ENCODE measurements around the gene OAT. TPM values are rescaled to one million over a fixed set of nuclear protein-coding genes. Genes with fewer than 3 reads are reported as not detected.

The OAT gene
- total and polyA plus RNA-seq, 2 experiments from 2014 or later, result 232 to 263 TPM

- Histone ChIP-seq H3K9ac (no peak overlapping the region), H3K9me3 (ENCODE audit: low read depth) (no peaks in the 10 kb centered on the region), H4K20me1 (ENCODE audit: insufficient read depth) (peaks cover 17% of the 10 kb centered on the region; the same call in 1 of the 2 replicates), H3K4me1 (ENCODE audit: insufficient read depth) (peaks cover 30% of the 10 kb centered on the region), H3K36me3 (ENCODE audit: low read depth) (0 out of 2 replicates have a peak, but pooled peaks cover 16% of the 10 kb centered on the region), H3K9me2 (ENCODE audit: insufficient read depth) (no peaks in the 10 kb centered on the region), H2AFZ (no peak overlapping the region), H3F3A (ENCODE audit: insufficient read depth) (peaks cover 21% of the 10 kb centered on the region), H3K79me2 (ENCODE audit: insufficient read depth) (peaks cover 83% of the 10 kb centered on the region), H3K27me3 (replicated peaks; ENCODE audit: insufficient read depth) (no peaks in the 10 kb centered on the region), H3K4me2 (ENCODE audit: unreplicated experiment) (peak overlapping the region; percentile 84), H3K4me3 (no peak overlapping the region), H3K27ac (peak overlapping the region; percentile 1; the same call in 1 of the 2 replicates)
- 51 to 54% methylated on average over 2 of the region's 2 CpGs for WGBS, 2 experiments (ENCODE audit: low coverage in 1 of 2, low lambda C conversion rate in 2 of 2, missing lambda C conversion rate in 2 of 2)
- in situ Hi-C loops (cut with MboI), result no loop called here
- no peak for DNase-seq
- TF ChIP-seq EZH2 (IDR thresholded peaks at IDR 0.05; ENCODE audit: insufficient read depth, poor library complexity, severe bottlenecking) (no peak), EZH2phosphoT487 (IDR thresholded peaks at IDR 0.05; ENCODE audit: insufficient read depth, low read depth) (no peak)
Observed at GRCh38 chr10:124415210-124415609, 3.5 kb downstream of the OAT start.

- Histone ChIP-seq H3K27ac (peak overlapping the region; percentile 63), H3K27me3 (replicated peaks; ENCODE audit: insufficient read depth) (no peaks in the 10 kb centered on the region), H3F3A (ENCODE audit: insufficient read depth) (peaks cover 27% of the 10 kb centered on the region), H4K20me1 (ENCODE audit: insufficient read depth) (peaks cover 17% of the 10 kb centered on the region; the same call in 1 of the 2 replicates), H3K9ac (peak overlapping the region; percentile 14; the same call in 1 of the 2 replicates), H3K79me2 (ENCODE audit: insufficient read depth) (peaks cover 94% of the 10 kb centered on the region), H3K4me2 (ENCODE audit: unreplicated experiment) (no peak overlapping the region), H2AFZ (no peak overlapping the region), H3K36me3 (ENCODE audit: low read depth) (peaks cover 26% of the 10 kb centered on the region; the same call in 1 of the 2 replicates), H3K4me1 (ENCODE audit: insufficient read depth) (peaks cover 36% of the 10 kb centered on the region), H3K9me3 (ENCODE audit: low read depth) (no peaks in the 10 kb centered on the region), H3K9me2 (ENCODE audit: insufficient read depth) (no peaks in the 10 kb centered on the region), H3K4me3 (0 out of 2 replicates have a peak overlapping the region, but pooled peaks have one; percentile 11)
- TF ChIP-seq EZH2 (IDR thresholded peaks at IDR 0.05; ENCODE audit: insufficient read depth, poor library complexity, severe bottlenecking) (no peak), EZH2phosphoT487 (IDR thresholded peaks at IDR 0.05; ENCODE audit: insufficient read depth, low read depth) (no peak)
- WGBS, 2 experiments (ENCODE audit: low coverage in 1 of 2, low lambda C conversion rate in 2 of 2, missing lambda C conversion rate in 2 of 2), result 28% methylated on average over 4 of the region's 4 CpGs
- in situ Hi-C loops (cut with MboI), result no loop called here
- peak; percentile 64 for DNase-seq
Observed at GRCh38 chr10:124414076-124414475, 4.6 kb downstream of the OAT start.

- H4K20me1 ChIP-seq (ENCODE audit: insufficient read depth), result 0 out of 2 replicates have a peak, but pooled peaks cover 6% of the 10 kb centered on the region
- in situ Hi-C loops (cut with MboI), result no loop called here
Observed at GRCh38 chr10:124409696-124410095, 9.0 kb downstream of the OAT start.

GRCh38 chr10:124408357-124408756, 10.4 kb downstream of the OAT start:
- no peak overlapping the region for H3K9ac ChIP-seq
- H3K27ac ChIP-seq, result no peak overlapping the region
- WGBS, 2 experiments (ENCODE audit: low coverage in 1 of 2, low lambda C conversion rate in 2 of 2, missing lambda C conversion rate in 2 of 2), result 96 to 100% methylated on average over 2 of the region's 2 CpGs
- no peak overlapping the region for H3K4me2 ChIP-seq (ENCODE audit: unreplicated experiment)
- no peak overlapping the region for H3K4me3 ChIP-seq
- in situ Hi-C loops (cut with MboI), result no loop called here
- 0 out of 2 replicates have a peak, but pooled peaks cover 5% of the 10 kb centered on the region for H3K4me1 ChIP-seq (ENCODE audit: insufficient read depth)
- H3F3A ChIP-seq (ENCODE audit: insufficient read depth), result peaks cover 6% of the 10 kb centered on the region; the same call in 1 of the 2 replicates
- H3K79me2 ChIP-seq (ENCODE audit: insufficient read depth), result peaks cover 73% of the 10 kb centered on the region
- TF ChIP-seq EZH2phosphoT487 (IDR thresholded peaks at IDR 0.05; ENCODE audit: insufficient read depth, low read depth), result no peak
- TF ChIP-seq EZH2 (IDR thresholded peaks at IDR 0.05; ENCODE audit: insufficient read depth, poor library complexity, severe bottlenecking), result no peak
- no peak overlapping the region for H2AFZ ChIP-seq
- peaks cover 73% of the 10 kb centered on the region for H3K36me3 ChIP-seq (ENCODE audit: low read depth)
- DNase-seq, result no peak
- no peaks in the 10 kb centered on the region for H3K27me3 ChIP-seq (replicated peaks; ENCODE audit: insufficient read depth)
- H3K9me2 ChIP-seq (ENCODE audit: insufficient read depth), result no peaks in the 10 kb centered on the region
- 0 out of 2 replicates have a peak, but pooled peaks cover 2% of the 10 kb centered on the region for H4K20me1 ChIP-seq (ENCODE audit: insufficient read depth)
- H3K9me3 ChIP-seq (ENCODE audit: low read depth), result no peaks in the 10 kb centered on the region

More at GRCh38 chr10:124409696-124410095, 9.0 kb downstream of the OAT start:
- Histone ChIP-seq H3K9me2 (ENCODE audit: insufficient read depth) (no peaks in the 10 kb centered on the region), H2AFZ (no peak overlapping the region), H3K9ac (no peak overlapping the region), H3K79me2 (ENCODE audit: insufficient read depth) (peaks cover 86% of the 10 kb centered on the region), H3K27me3 (replicated peaks; ENCODE audit: insufficient read depth) (no peaks in the 10 kb centered on the region), H3K4me2 (ENCODE audit: unreplicated experiment) (no peak overlapping the region), H3K27ac (no peak overlapping the region), H3F3A (ENCODE audit: insufficient read depth) (peaks cover 16% of the 10 kb centered on the region), H3K4me1 (ENCODE audit: insufficient read depth) (peaks cover 16% of the 10 kb centered on the region), H3K4me3 (no peak overlapping the region), H3K9me3 (ENCODE audit: low read depth) (no peaks in the 10 kb centered on the region), H3K36me3 (ENCODE audit: low read depth) (peaks cover 59% of the 10 kb centered on the region)
- no peak for DNase-seq
- TF ChIP-seq EZH2phosphoT487 (IDR thresholded peaks at IDR 0.05; ENCODE audit: insufficient read depth, low read depth) (no peak), EZH2 (IDR thresholded peaks at IDR 0.05; ENCODE audit: insufficient read depth, poor library complexity, severe bottlenecking) (no peak)

Measured in GM23248 (cell line).